CD4-positive, alpha-beta T cell treated with Interferon alpha-2 for 1 hour (primary cell): ENCODE measurements around the gene BTN1A1.
A peak's percentile ranks its signal among the peaks of the same experiment; 100 is the strongest.
"Not testable (repeated sequence)": the region's sequence is repeated elsewhere in the genome, so short reads cannot be mapped to it uniquely, and the experiment has no call there.

ENCODE experiments used
- DNase-seq, 2 donors: peaks; one replicate each; pipeline ENCODE4 v3.0.0-alpha.2; 2020 to 2022

BTN1A1 gene, protein sequence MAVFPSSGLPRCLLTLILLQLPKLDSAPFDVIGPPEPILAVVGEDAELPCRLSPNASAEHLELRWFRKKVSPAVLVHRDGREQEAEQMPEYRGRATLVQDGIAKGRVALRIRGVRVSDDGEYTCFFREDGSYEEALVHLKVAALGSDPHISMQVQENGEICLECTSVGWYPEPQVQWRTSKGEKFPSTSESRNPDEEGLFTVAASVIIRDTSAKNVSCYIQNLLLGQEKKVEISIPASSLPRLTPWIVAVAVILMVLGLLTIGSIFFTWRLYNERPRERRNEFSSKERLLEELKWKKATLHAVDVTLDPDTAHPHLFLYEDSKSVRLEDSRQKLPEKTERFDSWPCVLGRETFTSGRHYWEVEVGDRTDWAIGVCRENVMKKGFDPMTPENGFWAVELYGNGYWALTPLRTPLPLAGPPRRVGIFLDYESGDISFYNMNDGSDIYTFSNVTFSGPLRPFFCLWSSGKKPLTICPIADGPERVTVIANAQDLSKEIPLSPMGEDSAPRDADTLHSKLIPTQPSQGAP

DNA sequence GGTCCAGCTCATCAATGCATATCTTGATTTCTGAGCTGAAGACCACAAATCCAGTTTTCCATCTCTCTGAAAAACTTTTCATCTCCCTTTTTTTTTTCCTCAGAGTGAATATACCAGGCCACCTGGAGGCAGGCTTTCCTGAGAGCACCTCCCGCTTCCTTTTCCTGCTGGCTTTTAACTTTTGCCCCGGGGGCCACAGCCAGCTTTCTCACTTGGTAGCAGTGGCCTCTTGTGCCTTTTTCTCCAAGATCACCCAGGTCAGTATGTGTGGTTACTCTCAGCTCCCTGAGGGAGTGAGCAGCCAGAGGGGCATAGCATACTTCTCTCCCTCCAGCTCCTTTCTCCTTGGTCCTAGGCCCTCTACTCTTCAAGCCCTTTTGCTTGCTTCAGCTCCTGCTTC, at the start of gene BTN1A1:
Gene BTN1A1 (plus strand): TSS at position 202 of the 400 bp plus-strand sequence. CDS start 984 bp downstream, outside the sequence.
- DNase-seq = no peak

DNA sequence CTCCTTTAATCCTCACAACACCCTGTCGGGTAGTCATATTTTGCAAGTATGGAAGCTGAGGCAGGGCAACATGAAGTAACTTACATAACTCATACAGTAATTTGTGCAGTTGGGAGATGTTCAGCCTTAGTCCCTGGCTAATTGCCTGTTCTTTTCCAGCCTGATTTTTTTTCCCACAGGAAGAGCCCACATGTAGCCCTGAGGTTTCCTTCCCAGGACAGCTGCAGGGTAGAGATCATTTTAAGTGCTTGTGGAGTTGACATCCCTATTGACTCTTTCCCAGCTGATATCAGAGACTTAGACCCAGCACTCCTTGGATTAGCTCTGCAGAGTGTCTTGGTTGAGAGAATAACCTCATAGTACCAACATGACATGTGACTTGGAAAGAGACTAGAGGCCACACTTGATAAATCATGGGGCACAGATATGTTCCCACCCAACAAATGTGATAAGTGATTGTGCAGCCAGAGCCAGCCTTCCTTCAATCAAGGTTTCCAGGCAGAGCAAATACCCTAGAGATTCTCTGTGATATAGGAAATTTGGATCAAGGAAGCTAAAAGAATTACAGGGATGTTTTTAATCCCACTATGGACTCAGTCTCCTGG, 47.4 kb upstream of the BTN1A1 start:
- no peak for DNase-seq

DNA sequence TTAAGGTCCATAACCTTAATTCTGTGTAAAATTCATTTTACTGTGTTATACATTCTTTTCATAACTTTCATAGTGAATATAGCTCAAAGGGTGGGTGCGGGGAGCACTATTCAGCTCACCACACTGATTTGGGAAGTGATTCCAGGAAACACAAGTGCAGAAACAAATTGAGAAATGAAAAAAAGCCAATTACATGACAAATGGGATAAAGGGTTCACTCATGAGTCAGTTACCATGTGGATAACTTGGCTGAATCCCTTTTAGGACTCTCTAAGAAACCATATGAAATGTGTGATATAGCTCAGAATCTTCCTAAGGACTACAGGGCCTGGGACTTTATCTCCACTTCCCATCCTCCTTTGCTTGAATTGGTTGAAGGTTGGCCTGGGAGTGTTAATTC, 45.5 kb upstream of the BTN1A1 start:
- no peak for DNase-seq

DNA sequence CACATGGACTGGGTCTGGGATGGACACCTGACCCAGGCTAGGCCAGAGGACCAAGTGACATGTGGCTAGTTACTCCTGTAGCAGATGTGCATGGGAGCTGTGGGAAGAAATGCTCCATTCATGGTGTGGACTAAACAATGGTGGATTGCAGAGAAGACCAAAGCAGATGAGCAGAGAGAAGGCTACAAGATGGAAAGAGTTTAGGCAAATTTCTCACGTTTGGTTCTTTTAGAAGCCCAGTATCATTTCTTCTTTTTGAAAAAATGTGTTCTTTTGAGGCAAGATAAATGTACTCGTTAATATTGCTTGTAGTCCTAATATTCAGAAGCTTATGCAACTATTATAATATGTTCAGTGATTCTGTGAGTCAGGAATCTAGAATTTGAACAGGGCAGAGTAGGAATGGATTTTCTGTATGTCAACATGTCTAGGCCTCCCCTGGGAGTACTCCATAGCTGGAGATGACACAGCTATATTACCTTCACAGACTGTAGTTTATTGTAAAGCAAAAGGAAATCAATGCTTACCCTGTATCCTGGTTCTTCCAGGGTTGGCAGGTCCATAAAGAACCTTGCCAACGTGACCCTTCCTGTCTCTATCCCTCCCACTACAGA, 44.6 kb upstream of the BTN1A1 start:
- no peak for DNase-seq

DNA sequence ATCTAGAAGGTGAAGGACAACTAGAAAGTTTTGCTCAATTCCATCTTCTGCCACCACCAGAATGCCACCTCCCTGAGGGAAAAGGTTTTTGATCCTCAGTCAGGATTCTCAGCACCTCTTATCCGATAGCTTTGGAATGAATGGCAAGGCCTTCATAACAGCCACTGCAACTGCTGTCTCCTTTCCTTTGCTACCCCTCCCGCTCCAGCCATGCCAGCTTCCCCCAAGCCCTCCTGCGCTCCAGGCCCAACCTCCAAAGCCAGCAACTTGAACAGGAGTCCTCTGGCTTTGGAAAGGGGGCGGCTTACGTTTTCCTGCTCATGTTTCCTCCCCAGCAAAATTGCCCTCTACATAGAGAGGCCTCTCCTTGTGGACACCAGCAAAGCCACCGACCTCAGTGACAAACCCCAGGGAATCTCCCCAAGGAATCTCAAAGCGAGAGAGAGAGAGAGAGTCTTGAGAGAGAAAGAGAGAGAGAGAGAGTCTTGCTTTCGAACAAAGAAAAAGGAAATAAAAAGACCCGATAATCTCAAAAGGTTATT, 42.8 kb upstream of the BTN1A1 start:
- no peak for DNase-seq

DNA sequence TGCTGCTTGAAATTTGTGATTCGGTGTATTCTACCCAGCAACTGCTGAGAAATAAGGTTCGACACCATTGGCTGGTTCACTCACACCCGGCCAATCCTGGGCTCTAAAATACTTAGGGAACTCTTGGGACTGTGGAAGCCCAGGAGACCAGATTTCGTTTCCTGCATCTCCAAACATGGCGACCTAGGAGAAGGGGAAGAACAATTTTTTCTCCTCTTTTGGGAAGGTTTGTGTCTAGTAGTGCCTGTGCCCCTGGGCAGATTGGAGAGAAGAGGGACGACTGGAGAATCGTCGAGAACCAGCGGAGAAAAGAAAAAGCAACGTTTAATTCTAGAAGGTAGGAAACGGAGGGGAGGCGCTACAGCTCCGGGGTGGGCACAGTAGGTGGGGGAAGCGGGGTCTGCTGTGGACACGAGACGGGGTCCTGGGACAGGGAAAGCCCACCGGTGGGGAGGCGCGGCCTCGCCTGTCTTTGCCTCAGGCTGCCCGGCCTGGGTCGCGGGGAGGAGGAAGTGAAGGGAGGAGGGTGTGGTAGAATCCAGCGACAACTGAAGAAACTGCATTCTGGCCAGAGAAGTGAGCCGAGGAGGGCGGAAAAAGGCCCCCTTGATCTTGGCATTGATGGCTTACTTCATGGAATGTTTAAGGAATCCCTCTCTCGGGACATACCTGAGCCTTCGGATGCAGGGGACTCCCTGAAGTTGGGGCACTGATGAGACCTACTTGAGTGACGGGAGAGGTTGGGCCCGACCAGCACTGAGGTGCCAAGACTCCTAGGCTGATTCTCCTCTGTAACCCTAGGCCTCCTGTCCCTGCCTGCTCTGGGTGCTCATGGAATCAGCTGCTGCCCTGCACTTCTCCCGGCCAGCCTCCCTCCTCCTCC, 42.1 kb upstream of the BTN1A1 start, which contains the start of gene BTN2A1:
Gene BTN2A1 (plus strand): TSS at position 150 of the 883 bp plus-strand sequence. CDS start 682 bp downstream, at position 832.
- DNase-seq = peak; percentile 79 to 87

DNA sequence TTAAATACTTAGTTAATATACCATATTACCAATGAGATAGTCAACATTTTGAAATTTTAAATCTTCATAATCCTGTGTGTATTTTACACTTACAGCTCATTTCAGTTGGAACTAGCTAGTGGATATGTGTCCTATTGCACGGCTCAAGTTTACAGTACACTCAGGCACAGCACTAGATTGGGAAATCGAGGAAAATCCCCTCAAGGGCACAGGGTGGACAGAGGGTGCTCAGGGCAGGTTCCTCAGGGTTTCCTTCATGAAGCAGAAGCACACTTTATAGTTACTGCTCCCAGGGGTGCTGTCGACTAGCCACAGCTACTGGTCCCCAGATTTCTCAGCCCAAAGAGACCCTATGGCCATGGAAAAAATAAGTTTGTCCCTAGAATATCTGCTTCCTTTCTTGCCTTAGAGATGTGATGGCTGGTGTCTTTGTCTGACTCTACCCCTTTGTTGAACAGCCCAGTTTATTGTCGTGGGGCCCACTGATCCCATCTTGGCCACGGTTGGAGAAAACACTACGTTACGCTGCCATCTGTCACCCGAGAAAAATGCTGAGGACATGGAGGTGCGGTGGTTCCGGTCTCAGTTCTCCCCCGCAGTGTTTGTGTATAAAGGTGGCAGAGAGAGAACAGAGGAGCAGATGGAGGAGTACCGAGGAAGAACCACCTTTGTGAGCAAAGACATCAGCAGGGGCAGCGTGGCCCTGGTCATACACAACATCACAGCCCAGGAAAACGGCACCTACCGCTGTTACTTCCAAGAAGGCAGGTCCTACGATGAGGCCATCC, 40.9 kb upstream of the BTN1A1 start:
- DNase-seq = peak in 1 of 2 donors; percentile 21

DNA sequence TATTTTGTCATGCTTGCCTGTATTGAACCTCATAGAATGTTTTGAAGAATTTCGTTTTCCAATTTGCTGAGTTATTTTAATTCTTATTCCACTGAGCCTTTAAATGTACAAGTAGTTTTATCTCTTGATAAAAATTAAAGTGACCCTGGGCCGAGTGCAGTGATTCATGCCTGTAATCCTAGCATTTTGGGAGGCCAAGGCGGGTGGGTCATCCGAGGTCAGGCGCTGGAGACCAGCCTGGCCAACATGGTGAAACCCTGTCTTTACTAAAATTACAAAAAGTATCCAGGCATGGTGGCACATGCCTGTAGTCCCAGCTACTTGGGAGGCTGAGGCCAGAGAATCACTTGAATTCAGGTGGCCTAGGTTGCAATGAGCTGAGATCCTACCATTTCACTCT, 38.8 kb upstream of the BTN1A1 start:
- not testable (repeated sequence) for DNase-seq

DNA sequence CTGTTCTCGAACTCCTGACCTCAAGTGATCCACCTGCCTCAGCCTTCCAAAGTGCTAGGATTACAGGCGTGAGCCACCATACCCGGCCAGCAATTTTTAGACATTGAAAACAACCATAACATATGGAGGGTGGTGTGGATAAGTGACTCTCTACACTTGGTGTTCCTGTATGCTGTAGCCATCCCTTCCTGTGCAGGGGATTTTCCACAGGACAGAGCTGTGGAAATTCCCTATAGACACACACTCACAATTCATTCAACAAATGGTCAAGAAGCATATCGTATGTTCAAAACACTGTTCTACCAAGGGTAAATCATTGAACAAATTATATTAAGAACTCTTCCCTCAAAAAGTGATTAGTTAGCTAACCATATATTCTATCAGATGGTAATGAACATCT, 36.1 kb upstream of the BTN1A1 start:
- no peak for DNase-seq

DNA sequence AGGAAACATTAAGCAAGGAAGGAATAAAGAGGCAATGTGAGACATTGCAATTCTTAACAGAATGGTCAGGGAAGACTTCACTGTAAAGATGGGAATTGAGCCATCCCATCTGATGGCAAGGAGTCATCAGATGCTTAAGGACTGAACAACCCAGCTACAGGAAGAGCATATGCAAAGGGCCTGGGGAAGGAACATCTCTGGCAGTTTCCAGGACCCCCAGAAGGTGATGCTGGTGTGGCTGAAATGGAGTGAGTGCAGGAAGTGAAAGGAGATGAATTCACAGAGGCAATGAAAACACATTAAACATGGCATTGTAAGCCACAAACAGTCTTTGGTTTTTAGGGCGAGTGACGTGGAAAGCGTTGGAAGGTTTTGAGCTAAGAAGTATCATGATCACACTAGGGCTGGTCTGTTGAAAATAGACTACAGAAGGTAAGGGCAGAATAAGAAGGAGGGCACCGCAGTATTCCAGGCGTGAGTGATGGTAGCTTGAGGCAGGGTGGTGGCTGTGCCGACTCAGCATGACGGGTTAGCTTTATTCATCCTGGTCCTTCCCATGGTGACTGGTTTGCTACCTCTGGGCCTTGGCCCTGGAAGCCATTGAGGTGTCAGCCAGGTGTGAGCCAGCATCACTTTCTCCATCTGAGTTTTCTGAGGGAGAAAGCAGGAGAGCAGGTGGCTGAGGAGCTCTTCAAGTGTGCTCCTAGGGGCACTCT, 35.5 kb upstream of the BTN1A1 start:
- DNase-seq = no peak

DNA sequence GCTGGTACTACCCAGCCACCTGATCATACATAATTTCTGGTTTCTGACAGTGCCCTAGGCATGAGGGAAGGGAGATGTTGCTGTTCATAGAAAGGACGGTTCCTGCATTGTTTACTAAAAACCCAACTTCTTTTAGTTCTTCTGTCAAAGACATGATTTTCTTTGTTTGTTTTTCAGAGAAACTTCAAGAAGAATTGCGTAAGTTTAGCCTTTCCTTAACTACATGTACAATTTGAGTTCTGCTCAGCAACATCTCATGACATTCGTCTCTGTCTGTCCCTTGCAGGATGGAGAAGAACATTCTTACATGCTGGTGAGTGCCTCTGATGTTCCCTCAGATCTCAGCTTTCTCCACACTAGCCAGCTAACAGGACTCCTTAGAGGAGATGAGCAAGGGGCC, 34.3 kb upstream of the BTN1A1 start:
- DNase-seq = no peak

DNA sequence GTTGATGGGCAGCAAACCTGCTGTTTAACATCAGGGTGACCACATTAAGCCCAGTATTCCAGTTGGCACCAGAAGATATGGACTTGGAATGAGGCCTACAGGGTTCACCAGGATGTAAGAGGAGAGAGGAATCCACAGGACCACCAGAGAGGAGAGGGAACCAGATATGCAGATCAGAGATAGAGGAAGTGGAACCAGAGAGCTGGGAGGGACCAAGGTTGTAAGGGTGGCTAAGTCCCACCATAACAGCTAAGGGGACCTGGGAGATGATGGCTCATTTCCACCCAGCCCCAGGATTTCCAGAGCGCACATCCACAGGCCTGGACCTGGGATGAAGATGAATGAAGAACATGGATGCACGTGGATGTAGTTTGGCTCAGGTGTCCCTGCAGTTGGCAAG, 31.3 kb upstream of the BTN1A1 start:
- no peak for DNase-seq

DNA sequence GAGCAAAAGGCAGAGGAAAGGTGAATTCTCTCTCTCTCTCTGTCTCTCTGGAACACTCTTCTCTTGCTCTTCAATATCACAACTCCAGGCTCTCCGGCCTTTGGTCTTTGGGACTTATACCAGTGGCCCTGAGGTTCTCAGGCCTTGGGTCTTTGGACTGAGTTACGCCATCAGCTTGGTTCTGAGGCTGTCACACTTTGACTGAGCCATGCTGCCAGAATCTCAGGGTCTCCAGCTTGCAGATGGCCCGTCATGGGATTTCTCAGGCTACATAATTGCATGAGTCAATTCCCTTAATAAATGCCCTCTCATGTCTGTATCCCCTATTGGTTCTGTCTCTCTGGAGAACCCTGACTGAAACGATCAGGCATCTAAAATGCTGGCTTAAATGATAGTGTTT, 29.5 kb upstream of the BTN1A1 start:
- no peak for DNase-seq

DNA sequence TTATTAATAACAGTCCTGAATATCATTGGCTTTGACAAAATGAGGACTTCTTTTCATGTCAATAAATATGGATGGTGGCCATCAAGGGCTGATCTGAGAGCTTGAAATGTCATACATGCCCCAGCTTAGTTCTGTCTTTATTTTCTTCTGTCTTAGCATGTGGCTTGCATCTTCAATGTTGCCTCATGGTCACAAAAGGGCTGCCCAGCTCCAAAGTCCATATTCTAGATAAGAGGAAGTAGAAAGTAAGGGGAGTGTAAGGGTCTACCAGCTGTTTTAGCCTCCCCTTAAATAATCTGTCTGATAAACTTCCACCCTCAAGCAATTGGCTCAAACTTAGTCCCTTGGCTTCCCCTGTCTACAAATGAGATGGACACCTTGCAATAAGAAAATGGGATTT, 28.1 kb upstream of the BTN1A1 start:
- no peak for DNase-seq

DNA sequence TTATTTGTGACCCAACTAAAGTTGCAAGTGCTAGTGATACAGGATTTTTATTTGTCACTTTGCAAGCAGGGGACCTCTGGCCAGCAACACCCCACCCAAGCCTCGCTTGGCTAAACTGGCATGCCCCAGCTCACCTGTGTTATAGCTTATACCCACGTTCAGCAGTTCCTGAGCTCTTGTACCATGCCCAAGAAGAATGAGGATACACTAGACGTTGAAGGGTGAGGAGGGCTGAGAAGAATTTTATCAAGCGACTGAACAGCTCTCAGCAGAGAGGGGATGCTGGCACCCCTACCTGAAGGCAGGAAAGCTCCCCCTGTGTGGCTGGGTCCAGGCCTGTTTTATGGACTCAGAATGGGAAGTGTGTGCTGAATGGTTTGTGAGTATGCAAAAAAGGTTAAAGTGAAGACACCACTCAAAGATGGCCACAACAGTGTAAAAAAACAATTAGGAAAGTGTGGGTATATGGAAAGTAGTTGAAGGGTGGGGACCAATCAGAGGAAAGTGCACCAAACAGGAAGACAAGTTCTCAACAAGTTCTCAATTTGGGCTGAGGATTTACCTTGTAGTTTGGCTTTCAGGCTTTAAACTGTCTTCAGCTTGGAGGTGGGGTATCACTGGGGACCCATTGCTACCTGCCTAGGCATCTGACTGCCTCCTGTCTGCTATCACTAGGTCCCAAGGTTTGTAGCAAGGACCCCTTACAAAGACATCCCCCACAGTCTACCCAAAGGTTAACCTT, 27.4 kb upstream of the BTN1A1 start:
- DNase-seq = peak in 1 of 2 donors; percentile 48

DNA sequence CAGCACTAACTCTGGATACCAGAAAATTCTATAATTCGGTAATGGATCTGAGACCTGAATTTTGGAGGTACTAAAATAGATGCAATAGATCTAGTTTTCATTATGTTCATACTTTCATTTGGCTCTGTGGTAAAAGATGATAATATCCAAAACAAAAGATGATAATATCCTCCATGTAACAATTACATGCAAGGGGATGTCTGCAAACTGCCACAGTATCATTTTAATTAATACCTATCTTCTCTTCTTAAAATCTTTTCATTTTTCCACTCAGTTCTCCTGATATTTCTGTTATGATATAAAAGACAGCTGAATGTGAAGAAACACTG, 26.7 kb upstream of the BTN1A1 start:
- no peak for DNase-seq

DNA sequence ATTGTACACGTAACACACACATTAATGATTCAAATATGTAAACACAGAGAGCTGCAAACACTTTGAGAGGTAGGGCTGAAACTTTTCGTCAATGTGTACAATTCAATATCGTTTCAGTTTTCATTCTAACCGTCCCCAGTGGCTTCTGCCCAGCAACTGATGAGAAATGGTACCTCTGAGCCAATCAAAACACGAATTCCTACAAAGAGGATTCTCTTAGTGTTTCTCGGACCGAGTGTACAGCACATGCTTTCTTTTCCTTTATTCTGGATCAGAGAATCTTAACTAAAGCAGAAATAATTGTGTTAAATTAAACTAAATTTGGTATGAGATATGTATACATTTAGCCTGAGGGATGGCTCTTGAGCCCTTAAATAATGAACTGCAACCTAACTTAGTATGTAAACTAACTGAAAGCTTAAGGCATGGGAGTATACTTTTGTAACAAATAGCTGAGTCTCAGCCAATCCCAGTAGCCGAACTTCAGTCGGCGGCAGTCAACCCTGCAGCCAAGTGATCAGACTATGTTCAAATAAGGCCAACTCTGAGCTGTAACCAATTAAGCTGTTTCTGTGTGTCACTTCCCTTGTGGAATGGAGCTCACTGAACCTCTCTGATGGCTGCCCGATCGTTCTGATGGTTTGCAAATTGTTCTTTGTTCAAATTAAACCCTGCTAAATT, 26.2 kb upstream of the BTN1A1 start:
- DNase-seq = peak; percentile 90 to 94

DNA sequence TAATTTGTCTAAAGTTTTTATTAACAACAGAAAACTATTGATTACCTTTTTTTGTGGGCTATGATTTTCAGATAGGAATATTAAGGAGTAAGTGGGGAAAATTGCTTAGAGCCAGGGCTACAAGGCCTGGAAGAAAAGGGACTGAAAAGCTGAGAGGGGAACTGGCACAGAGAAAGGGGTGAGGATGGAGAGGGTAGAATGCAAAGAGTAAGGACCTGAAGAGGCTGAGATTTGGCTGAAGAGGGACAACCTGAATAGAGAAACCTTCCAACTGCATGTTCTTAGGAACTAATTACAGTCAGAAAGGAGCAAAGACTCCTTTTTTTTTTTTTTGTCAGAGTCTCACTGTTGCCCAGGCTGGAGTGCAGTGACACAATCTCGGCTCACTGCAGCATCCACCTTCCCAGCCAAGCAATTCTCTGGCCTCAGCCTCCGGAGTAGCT, 25.6 kb upstream of the BTN1A1 start:
- no peak for DNase-seq
